ENCODE measurements around the gene AHRR. TPM values are rescaled to one million over a fixed set of nuclear protein-coding genes. Genes with fewer than 3 reads are reported as not detected.
A peak's percentile ranks its signal among the peaks of the same experiment; 100 is the strongest.

AHRR gene
- total RNA-seq, 1 donor from 2014 or later = 0.53 TPM

- DNase-seq (ENCODE audit: low read depth) = peak; percentile 54
- Histone ChIP-seq H3K36me3 (ENCODE audit: control insufficient read depth, insufficient read depth, low read length) (no peaks in the 10 kb centered on the region), H3K4me3 (ENCODE audit: low read depth, low read length) (no peak overlapping the region), H3K27me3 (ENCODE audit: control insufficient read depth, insufficient read depth, low read length) (no peaks in the 10 kb centered on the region)
- FAIRE-seq = no peak
- TF ChIP-seq CTCF (IDR thresholded peaks at IDR 0.05; ENCODE audit: insufficient read depth, low read length, severe bottlenecking) = peak; percentile 73
These were observed 16.1 kb downstream of the AHRR start for GRCh38 chr5:337563-338130.

- H3K27me3 ChIP-seq (ENCODE audit: control insufficient read depth, insufficient read depth, low read length) = no peaks in the 10 kb centered on the region
- TF ChIP-seq CTCF (IDR thresholded peaks at IDR 0.05; ENCODE audit: insufficient read depth, low read length, severe bottlenecking) = no peak
- FAIRE-seq = no peak
These were observed 21.3 kb downstream of the AHRR start for GRCh38 chr5:342501-343460.

GRCh38 chr5:343461-344401 is 22.2 kb downstream of the AHRR start:
- DNase-seq (ENCODE audit: low read depth) = peak; percentile 20
- FAIRE-seq = no peak
- TF ChIP-seq CTCF (IDR thresholded peaks at IDR 0.05; ENCODE audit: insufficient read depth, low read length, severe bottlenecking) = no peak
- H3K4me3 ChIP-seq (ENCODE audit: low read depth, low read length) = peak overlapping the region; percentile 18
- no peaks in the 10 kb centered on the region for H3K27me3 ChIP-seq (ENCODE audit: control insufficient read depth, insufficient read depth, low read length)
- no peaks in the 10 kb centered on the region for H3K36me3 ChIP-seq (ENCODE audit: control insufficient read depth, insufficient read depth, low read length)

More at GRCh38 chr5:342501-343460, 21.3 kb downstream of the AHRR start:
- Histone ChIP-seq H3K36me3 (ENCODE audit: control insufficient read depth, insufficient read depth, low read length) (no peaks in the 10 kb centered on the region), H3K4me3 (ENCODE audit: low read depth, low read length) (no peak overlapping the region)
- no peak for DNase-seq (ENCODE audit: low read depth)

- no peak overlapping the region for H3K4me3 ChIP-seq (ENCODE audit: low read depth, low read length)
- FAIRE-seq = no peak
These were observed 23.2 kb downstream of the AHRR start for GRCh38 chr5:344668-345067.

More at GRCh38 chr5:344668-345067, 23.2 kb downstream of the AHRR start:
- no peaks in the 10 kb centered on the region for H3K27me3 ChIP-seq (ENCODE audit: control insufficient read depth, insufficient read depth, low read length)
- no peak for TF ChIP-seq CTCF (IDR thresholded peaks at IDR 0.05; ENCODE audit: insufficient read depth, low read length, severe bottlenecking)
- H3K36me3 ChIP-seq (ENCODE audit: control insufficient read depth, insufficient read depth, low read length) = no peaks in the 10 kb centered on the region
- DNase-seq (ENCODE audit: low read depth) = no peak
